Erythroblast (primary cell): ENCODE data around the gene PLA2G10.

Experiments
- GATA1 ChIP-seq: IDR thresholded peaks from 2 replicates; pipeline ENCODE4 v1.6.1; 2011; ENCODE audit warnings: low read depth, mild to moderate bottlenecking, control low read depth, low read length, moderate library complexity
- POLR2A ChIP-seq: IDR thresholded peaks from 2 replicates; pipeline ENCODE4 v1.6.1; 2011; ENCODE audit warnings: mild to moderate bottlenecking, low read length

DNA sequence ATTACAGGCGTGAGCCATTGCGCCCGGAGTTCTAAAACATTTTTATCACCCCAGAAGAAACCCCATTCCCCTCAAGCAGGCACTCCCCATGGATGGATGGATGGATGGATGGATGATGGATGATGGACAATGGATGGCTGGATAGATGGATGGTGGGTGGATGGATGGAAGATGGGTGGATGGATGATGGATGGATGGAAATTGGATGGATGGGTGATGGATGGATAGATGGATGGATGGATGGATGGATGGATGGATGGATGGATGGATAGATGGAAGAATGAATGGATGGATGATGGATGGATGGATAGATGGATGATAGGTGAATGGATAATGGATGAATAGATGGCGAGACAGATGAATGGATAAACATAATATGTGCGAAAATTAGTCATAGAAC is 16.5 kb downstream of the PLA2G10 start:
- TF ChIP-seq POLR2A = no peak
- TF ChIP-seq GATA1 = no peak
